SK-N-SH treated with all-trans-retinoic acid at 6 μM for 48 hours (cell line): ENCODE results near the gene KRTAP22-1.

Experiments
- ATAC-seq: fragments of 200-7000 bp; cut with Tn5 transposase; 3 replicates; pipeline ENCODE4 v1.9.1; 2020; ENCODE audit warnings: mild to moderate bottlenecking, moderate library complexity
- BACH2 ChIP-seq: fragments of 250-450 bp; sonication (Bioruptor Pico); IDR thresholded peaks from 2 replicates; pipeline ENCODE4 v1.9.0; 2021; ENCODE audit warnings: mild to moderate bottlenecking, borderline replicate concordance
- CREB5 ChIP-seq: fragments of 250-450 bp; sonication (Bioruptor Pico); IDR thresholded peaks from 2 replicates; pipeline ENCODE4 v1.5.1; 2020; ENCODE audit warnings: low read depth, mild to moderate bottlenecking, moderate library complexity
- CSDC2 ChIP-seq: fragments of 250-450 bp; sonication (Bioruptor Pico); IDR thresholded peaks from 2 replicates; pipeline ENCODE4 v1.5.0; 2020; ENCODE audit warnings: mild to moderate bottlenecking, moderate library complexity
- GLIS3 ChIP-seq: fragments of 250-450 bp; sonication (Bioruptor Pico); IDR thresholded peaks from 2 replicates; pipeline ENCODE4 v1.5.0; 2020; ENCODE audit warnings: mild to moderate bottlenecking, moderate library complexity
- OSR1 ChIP-seq: fragments of 250-450 bp; sonication (Bioruptor Pico); IDR thresholded peaks from 2 replicates; pipeline ENCODE4 v1.8.0; 2022; ENCODE audit warnings: moderate library complexity, mild to moderate bottlenecking, inconsistent platforms
- POU6F1 ChIP-seq: fragments of 250-450 bp; sonication (Bioruptor Pico); IDR thresholded peaks from 2 replicates; pipeline ENCODE4 v1.8.0; 2021; ENCODE audit warnings: low read depth, mild to moderate bottlenecking, moderate library complexity, borderline replicate concordance
- SNAI2 ChIP-seq: fragments of 250-450 bp; sonication (Bioruptor Pico); IDR thresholded peaks from 2 replicates; pipeline ENCODE4 v1.5.0; 2020; ENCODE audit warnings: mild to moderate bottlenecking, moderate library complexity
- TOX ChIP-seq: fragments of 250-450 bp; sonication (Bioruptor Pico); IDR thresholded peaks from 2 replicates; pipeline ENCODE4 v1.8.0; 2021; ENCODE audit warnings: mild to moderate bottlenecking, moderate library complexity, borderline replicate concordance
- TSHZ2 ChIP-seq: fragments of 250-450 bp; sonication (Bioruptor Pico); IDR thresholded peaks from 2 replicates; pipeline ENCODE4 v1.5.0; 2020; ENCODE audit warnings: mild to moderate bottlenecking, moderate library complexity
- ZC3H10 ChIP-seq: fragments of 250-450 bp; sonication (Bioruptor Pico); IDR thresholded peaks from 2 replicates; pipeline ENCODE4 v1.5.1; 2021; ENCODE audit warnings: mild to moderate bottlenecking, moderate library complexity
- ZFP3 ChIP-seq: fragments of 250-450 bp; sonication (Bioruptor Pico); IDR thresholded peaks from 2 replicates; pipeline ENCODE4 v1.5.0; 2020; ENCODE audit warnings: mild to moderate bottlenecking, moderate library complexity
- ZNF565 ChIP-seq: fragments of 450-650 bp; formaldehyde crosslinking; conservative IDR thresholded peaks from 2 replicates; pipeline ENCODE4 v1.5.0; 2020; ENCODE audit warnings: low read depth, mild to moderate bottlenecking, moderate library complexity
- ZNF70 ChIP-seq: fragments of 450-650 bp; formaldehyde crosslinking; IDR thresholded peaks from 2 replicates; pipeline ENCODE4 v1.5.0; 2020; ENCODE audit warnings: mild to moderate bottlenecking, moderate library complexity
- ZNF8 ChIP-seq: fragments of 450-650 bp; formaldehyde crosslinking; IDR thresholded peaks from 2 replicates; pipeline ENCODE4 v1.5.0; 2020; ENCODE audit warnings: mild to moderate bottlenecking, moderate library complexity
- TF ChIP-seq, protein P1 (sequence below): fragments of 250-450 bp; sonication (Bioruptor Pico); IDR thresholded peaks from 2 replicates; pipeline ENCODE4 v1.5.1; 2021; ENCODE audit warnings: mild to moderate bottlenecking, moderate library complexity

The KRTAP22-1 gene

GRCh38 chr21:30598802-30599201, 2.1 kb upstream of the KRTAP22-1 start, which contains the start of gene KRTAP6-2:
TSS of gene KRTAP6-2 (minus strand) at chr21:30598902. CDS start at chr21:30598874, 28 bp downstream.
- no peak for ATAC-seq
- TF ChIP-seq SNAI2, result no peak
- TF ChIP-seq, protein P1, sequence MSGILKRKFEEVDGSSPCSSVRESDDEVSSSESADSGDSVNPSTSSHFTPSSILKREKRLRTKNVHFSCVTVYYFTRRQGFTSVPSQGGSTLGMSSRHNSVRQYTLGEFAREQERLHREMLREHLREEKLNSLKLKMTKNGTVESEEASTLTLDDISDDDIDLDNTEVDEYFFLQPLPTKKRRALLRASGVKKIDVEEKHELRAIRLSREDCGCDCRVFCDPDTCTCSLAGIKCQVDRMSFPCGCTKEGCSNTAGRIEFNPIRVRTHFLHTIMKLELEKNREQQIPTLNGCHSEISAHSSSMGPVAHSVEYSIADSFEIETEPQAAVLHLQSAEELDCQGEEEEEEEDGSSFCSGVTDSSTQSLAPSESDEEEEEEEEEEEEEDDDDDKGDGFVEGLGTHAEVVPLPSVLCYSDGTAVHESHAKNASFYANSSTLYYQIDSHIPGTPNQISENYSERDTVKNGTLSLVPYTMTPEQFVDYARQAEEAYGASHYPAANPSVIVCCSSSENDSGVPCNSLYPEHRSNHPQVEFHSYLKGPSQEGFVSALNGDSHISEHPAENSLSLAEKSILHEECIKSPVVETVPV (CRISPR knock-in tag), result no peak
- no peak for TF ChIP-seq OSR1 (CRISPR knock-in tag)
- TF ChIP-seq ZFP3 (CRISPR knock-in tag), result no peak
- TF ChIP-seq ZNF70 (CRISPR knock-in tag), result no peak
- no peak for TF ChIP-seq CREB5 (CRISPR knock-in tag)
- no peak for TF ChIP-seq BACH2 (CRISPR knock-in tag)
- TF ChIP-seq ZC3H10, result no peak
- no peak for TF ChIP-seq TSHZ2 (CRISPR knock-in tag)

GRCh38 chr21:30605968-30606367, 5.1 kb downstream of the KRTAP22-1 start:
- ATAC-seq, result 0 out of 3 replicates have a peak, but pooled peaks have one; percentile 38
- TF ChIP-seq CSDC2 (CRISPR knock-in tag) (no peak), TSHZ2 (CRISPR knock-in tag) (no peak), ZC3H10 (no peak), GLIS3 (CRISPR knock-in tag) (no peak), ZNF8 (no peak), BACH2 (CRISPR knock-in tag) (no peak), CREB5 (CRISPR knock-in tag) (no peak), TOX (no peak)
- TF ChIP-seq, protein P1 (CRISPR knock-in tag), result no peak

- ATAC-seq, result no peak
Observed at GRCh38 chr21:30612132-30612531, 11.2 kb downstream of the KRTAP22-1 start.

More at GRCh38 chr21:30612132-30612531, 11.2 kb downstream of the KRTAP22-1 start:
- TF ChIP-seq POU6F1 (CRISPR knock-in tag) (no peak), ZC3H10 (no peak), ZNF70 (CRISPR knock-in tag) (no peak), ZNF565 (CRISPR knock-in tag) (no peak)
